Astrocyte (in vitro differentiated cells and primary cell): ENCODE measurements around the gene STOM.

ENCODE experiments used
- EZH2 ChIP-seq: IDR thresholded peaks from 2 replicates; pipeline ENCODE4 v1.6.1; 2012; ENCODE audit warnings: mild to moderate bottlenecking, low read length, inconsistent platforms; ENCODE audit not compliant: insufficient read depth
- TF ChIP-seq, protein P1 (sequence below): IDR thresholded peaks from 2 replicates; pipeline ENCODE4 v1.5.1; 2011; ENCODE audit warnings: low read depth, mild to moderate bottlenecking, inconsistent platforms, low read length, moderate library complexity; ENCODE audit not compliant: insufficient read depth

DNA sequence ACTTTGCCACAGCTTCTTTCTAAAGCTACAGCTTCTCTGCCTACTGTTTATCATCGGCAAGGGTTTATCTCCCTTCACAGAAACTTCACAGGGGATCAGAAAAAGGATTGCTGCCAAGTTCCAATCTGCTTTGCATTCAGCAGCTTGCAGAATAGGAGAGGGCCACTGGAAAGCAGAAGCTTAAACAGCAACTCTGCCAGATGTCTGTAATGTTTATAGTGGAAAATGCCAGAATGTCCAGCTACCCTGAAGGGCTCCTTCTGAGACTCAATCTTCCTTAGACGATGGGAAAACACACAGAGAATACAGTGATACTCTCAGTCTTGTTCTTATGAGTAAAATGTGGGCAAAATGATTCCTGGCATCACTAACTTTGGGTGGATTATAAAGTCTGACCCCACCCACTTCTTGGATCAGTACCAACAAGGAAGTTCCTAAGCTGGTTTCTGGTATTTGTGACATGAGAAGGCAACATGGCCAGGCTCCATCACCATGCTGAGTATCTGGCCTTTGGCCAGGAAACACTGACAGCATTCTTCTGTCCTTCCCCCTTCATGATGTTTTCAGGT, 19.0 kb downstream of the STOM start:
- TF ChIP-seq, protein P1, sequence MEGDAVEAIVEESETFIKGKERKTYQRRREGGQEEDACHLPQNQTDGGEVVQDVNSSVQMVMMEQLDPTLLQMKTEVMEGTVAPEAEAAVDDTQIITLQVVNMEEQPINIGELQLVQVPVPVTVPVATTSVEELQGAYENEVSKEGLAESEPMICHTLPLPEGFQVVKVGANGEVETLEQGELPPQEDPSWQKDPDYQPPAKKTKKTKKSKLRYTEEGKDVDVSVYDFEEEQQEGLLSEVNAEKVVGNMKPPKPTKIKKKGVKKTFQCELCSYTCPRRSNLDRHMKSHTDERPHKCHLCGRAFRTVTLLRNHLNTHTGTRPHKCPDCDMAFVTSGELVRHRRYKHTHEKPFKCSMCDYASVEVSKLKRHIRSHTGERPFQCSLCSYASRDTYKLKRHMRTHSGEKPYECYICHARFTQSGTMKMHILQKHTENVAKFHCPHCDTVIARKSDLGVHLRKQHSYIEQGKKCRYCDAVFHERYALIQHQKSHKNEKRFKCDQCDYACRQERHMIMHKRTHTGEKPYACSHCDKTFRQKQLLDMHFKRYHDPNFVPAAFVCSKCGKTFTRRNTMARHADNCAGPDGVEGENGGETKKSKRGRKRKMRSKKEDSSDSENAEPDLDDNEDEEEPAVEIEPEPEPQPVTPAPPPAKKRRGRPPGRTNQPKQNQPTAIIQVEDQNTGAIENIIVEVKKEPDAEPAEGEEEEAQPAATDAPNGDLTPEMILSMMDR, result no peak
- TF ChIP-seq EZH2, result no peak
